ENCODE data around the gene NDST4.

Gene NDST4

DNA sequence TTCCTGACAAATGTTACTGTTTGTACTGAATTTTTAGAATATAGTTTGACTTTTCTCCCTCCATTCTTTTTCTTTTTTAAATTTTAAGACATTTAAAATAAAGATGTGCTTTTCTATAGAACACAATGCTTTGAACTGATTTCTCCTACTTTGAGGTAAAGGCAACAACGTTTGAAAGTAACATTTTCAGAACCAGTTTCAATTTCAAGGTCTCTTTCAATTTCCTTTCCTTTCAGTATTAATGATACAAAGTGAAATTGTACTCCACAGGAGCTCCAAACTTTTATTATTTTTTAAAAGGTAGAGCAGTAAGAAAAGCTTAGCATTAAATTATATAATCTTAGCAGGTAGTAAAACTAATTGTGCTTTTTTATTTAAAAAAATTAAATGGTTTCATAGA, 54.9 kb downstream of the NDST4 start (continued):
- TF ChIP-seq, protein P1, sequence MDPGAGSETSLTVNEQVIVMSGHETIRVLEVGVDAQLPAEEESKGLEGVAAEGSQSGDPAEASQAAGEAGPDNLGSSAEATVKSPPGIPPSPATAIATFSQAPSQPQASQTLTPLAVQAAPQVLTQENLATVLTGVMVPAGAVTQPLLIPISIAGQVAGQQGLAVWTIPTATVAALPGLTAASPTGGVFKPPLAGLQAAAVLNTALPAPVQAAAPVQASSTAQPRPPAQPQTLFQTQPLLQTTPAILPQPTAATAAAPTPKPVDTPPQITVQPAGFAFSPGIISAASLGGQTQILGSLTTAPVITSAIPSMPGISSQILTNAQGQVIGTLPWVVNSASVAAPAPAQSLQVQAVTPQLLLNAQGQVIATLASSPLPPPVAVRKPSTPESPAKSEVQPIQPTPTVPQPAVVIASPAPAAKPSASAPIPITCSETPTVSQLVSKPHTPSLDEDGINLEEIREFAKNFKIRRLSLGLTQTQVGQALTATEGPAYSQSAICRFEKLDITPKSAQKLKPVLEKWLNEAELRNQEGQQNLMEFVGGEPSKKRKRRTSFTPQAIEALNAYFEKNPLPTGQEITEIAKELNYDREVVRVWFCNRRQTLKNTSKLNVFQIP (CRISPR knock-in tag; IDR thresholded peaks at IDR 0.05; ENCODE audit: borderline replicate concordance, low read depth): no peak

DNA sequence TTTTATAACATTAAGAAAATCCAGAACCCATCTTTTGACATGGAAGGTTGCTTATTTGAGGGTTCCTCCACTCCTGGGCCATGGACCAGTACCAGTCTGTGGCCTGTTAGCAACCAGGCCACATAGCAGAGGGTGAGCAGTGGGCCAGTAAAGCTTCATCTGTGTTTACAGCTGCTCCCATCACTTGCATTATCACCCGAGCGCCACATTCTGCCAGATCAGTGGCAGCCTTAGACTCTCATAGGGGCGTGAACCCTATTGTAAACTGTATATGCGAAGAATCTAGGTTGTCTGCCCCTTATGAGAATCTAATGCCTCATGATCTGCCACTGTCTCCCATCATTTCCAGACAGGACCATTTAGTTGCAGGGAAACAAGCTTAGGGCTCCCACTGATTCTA, 58.6 kb downstream of the NDST4 start:
- TF ChIP-seq, protein P2, sequence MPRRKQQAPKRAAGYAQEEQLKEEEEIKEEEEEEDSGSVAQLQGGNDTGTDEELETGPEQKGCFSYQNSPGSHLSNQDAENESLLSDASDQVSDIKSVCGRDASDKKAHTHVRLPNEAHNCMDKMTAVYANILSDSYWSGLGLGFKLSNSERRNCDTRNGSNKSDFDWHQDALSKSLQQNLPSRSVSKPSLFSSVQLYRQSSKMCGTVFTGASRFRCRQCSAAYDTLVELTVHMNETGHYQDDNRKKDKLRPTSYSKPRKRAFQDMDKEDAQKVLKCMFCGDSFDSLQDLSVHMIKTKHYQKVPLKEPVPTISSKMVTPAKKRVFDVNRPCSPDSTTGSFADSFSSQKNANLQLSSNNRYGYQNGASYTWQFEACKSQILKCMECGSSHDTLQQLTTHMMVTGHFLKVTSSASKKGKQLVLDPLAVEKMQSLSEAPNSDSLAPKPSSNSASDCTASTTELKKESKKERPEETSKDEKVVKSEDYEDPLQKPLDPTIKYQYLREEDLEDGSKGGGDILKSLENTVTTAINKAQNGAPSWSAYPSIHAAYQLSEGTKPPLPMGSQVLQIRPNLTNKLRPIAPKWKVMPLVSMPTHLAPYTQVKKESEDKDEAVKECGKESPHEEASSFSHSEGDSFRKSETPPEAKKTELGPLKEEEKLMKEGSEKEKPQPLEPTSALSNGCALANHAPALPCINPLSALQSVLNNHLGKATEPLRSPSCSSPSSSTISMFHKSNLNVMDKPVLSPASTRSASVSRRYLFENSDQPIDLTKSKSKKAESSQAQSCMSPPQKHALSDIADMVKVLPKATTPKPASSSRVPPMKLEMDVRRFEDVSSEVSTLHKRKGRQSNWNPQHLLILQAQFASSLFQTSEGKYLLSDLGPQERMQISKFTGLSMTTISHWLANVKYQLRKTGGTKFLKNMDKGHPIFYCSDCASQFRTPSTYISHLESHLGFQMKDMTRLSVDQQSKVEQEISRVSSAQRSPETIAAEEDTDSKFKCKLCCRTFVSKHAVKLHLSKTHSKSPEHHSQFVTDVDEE (CRISPR knock-in tag; IDR thresholded peaks at IDR 0.05): no peak
- TF ChIP-seq ZC3H10 (CRISPR knock-in tag; IDR thresholded peaks at IDR 0.05) (no peak), ARNTL (CRISPR knock-in tag; IDR thresholded peaks at IDR 0.05; ENCODE audit: borderline replicate concordance, low read depth) (no peak), GLIS3 (CRISPR knock-in tag; IDR thresholded peaks at IDR 0.05) (no peak), ESRRG (CRISPR knock-in tag; IDR thresholded peaks at IDR 0.05) (no peak), ZFP3 (CRISPR knock-in tag; IDR thresholded peaks at IDR 0.05) (no peak), ZNF8 (CRISPR knock-in tag; IDR thresholded peaks at IDR 0.05) (no peak), BACH2 (CRISPR knock-in tag; IDR thresholded peaks at IDR 0.05; ENCODE audit: borderline replicate concordance) (no peak), ISL1 (CRISPR knock-in tag; IDR thresholded peaks at IDR 0.05) (no peak), OSR1 (CRISPR knock-in tag; IDR thresholded peaks at IDR 0.05) (no peak), RARB (CRISPR knock-in tag; IDR thresholded peaks at IDR 0.05) (no peak), TCF4 (CRISPR knock-in tag; IDR thresholded peaks at IDR 0.05; ENCODE audit: borderline replicate concordance) (no peak)
- TF ChIP-seq, protein P1 (CRISPR knock-in tag; IDR thresholded peaks at IDR 0.05; ENCODE audit: borderline replicate concordance, low read depth): no peak
- TF ChIP-seq, protein P3, sequence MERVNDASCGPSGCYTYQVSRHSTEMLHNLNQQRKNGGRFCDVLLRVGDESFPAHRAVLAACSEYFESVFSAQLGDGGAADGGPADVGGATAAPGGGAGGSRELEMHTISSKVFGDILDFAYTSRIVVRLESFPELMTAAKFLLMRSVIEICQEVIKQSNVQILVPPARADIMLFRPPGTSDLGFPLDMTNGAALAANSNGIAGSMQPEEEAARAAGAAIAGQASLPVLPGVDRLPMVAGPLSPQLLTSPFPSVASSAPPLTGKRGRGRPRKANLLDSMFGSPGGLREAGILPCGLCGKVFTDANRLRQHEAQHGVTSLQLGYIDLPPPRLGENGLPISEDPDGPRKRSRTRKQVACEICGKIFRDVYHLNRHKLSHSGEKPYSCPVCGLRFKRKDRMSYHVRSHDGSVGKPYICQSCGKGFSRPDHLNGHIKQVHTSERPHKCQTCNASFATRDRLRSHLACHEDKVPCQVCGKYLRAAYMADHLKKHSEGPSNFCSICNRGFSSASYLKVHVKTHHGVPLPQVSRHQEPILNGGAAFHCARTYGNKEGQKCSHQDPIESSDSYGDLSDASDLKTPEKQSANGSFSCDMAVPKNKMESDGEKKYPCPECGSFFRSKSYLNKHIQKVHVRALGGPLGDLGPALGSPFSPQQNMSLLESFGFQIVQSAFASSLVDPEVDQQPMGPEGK (CRISPR knock-in tag; IDR thresholded peaks at IDR 0.05; ENCODE audit: borderline replicate concordance): no peak
- TF ChIP-seq, protein P4, sequence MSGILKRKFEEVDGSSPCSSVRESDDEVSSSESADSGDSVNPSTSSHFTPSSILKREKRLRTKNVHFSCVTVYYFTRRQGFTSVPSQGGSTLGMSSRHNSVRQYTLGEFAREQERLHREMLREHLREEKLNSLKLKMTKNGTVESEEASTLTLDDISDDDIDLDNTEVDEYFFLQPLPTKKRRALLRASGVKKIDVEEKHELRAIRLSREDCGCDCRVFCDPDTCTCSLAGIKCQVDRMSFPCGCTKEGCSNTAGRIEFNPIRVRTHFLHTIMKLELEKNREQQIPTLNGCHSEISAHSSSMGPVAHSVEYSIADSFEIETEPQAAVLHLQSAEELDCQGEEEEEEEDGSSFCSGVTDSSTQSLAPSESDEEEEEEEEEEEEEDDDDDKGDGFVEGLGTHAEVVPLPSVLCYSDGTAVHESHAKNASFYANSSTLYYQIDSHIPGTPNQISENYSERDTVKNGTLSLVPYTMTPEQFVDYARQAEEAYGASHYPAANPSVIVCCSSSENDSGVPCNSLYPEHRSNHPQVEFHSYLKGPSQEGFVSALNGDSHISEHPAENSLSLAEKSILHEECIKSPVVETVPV (CRISPR knock-in tag; IDR thresholded peaks at IDR 0.05): no peak
- ATAC-seq: no peak

DNA sequence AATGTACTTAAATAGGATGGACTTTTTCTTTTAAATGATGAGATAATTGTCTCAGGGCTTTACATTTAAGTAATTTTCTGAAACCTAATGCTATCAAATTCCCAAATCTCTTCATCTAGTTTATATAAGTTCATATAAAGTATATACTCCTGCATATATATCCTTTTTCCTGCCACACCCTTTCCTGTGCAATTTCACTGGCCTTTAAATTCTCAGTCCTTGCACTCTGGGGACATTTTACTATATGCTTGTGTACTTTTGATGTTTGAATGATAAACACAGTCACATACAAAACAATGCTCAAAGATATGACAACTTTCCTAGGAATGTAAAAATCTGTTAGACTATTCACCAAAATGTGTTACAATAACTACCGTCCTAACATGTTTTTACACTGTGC, 60.1 kb downstream of the NDST4 start:
- ATAC-seq: no peak
- TF ChIP-seq ZC3H10 (CRISPR knock-in tag; IDR thresholded peaks at IDR 0.05) (no peak), BACH2 (CRISPR knock-in tag; IDR thresholded peaks at IDR 0.05; ENCODE audit: borderline replicate concordance) (no peak), ZNF565 (CRISPR knock-in tag; conservative IDR thresholded peaks at IDR 0.05; ENCODE audit: low read depth) (no peak), ZFP3 (CRISPR knock-in tag; IDR thresholded peaks at IDR 0.05) (no peak), GLIS3 (CRISPR knock-in tag; IDR thresholded peaks at IDR 0.05) (no peak)

DNA sequence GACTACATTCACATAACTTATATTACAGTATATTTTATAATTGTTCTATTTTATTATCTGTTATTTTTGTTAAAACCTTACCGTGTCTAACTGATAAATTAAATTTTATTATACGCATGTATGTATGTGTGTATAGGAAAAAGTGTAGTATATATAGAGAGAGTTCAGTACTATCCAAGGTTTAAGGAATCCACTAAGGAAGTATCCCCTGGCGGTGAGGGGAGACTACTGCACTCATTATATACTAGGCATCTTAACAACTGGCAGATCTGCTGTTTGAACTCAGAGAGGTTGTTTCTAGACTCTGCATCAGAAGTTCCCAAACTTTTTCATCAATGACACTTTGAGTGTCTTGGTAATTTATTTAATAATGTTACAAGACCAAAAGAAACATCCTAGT, 70.9 kb downstream of the NDST4 start:
- peak; percentile 81 for ATAC-seq
- TF ChIP-seq, protein P2 (CRISPR knock-in tag; IDR thresholded peaks at IDR 0.05): no peak
- TF ChIP-seq ZC3H10 (CRISPR knock-in tag; IDR thresholded peaks at IDR 0.05): no peak
- TF ChIP-seq ZNF565 (CRISPR knock-in tag; conservative IDR thresholded peaks at IDR 0.05; ENCODE audit: low read depth): no peak
- TF ChIP-seq RARB (CRISPR knock-in tag; IDR thresholded peaks at IDR 0.05): no peak
- TF ChIP-seq CSDC2 (CRISPR knock-in tag; IDR thresholded peaks at IDR 0.05): no peak
- no peak for TF ChIP-seq PPARA (CRISPR knock-in tag; IDR thresholded peaks at IDR 0.05; ENCODE audit: borderline replicate concordance)
- TF ChIP-seq GLIS3 (CRISPR knock-in tag; IDR thresholded peaks at IDR 0.05): no peak
- TF ChIP-seq, protein P1 (CRISPR knock-in tag; IDR thresholded peaks at IDR 0.05; ENCODE audit: borderline replicate concordance, low read depth): no peak
- TF ChIP-seq SNAI2 (CRISPR knock-in tag; IDR thresholded peaks at IDR 0.05): no peak
- no peak for TF ChIP-seq ISL1 (CRISPR knock-in tag; IDR thresholded peaks at IDR 0.05)
- no peak for TF ChIP-seq BACH2 (CRISPR knock-in tag; IDR thresholded peaks at IDR 0.05; ENCODE audit: borderline replicate concordance)
- no peak for TF ChIP-seq ZFP30 (CRISPR knock-in tag; IDR thresholded peaks at IDR 0.05)
- TF ChIP-seq ZNF8 (CRISPR knock-in tag; IDR thresholded peaks at IDR 0.05): no peak

Data from SK-N-SH treated with all-trans-retinoic acid at 6 μM for 48 hours (cell line).